G401 (cell line): Measurements from ENCODE around the gene PTGDR2. TPM values are rescaled to one million over a fixed set of nuclear protein-coding genes. Genes with fewer than 3 reads are reported as not detected.

Experiments used
- DNase-seq: peaks from one replicate; pipeline ENCODE4 v3.0.0-alpha.2; 2015; ENCODE audit warnings: low spot score
- in situ Hi-C: cut with HindIII; loops from 2 replicates; pipeline ENCODE4 v1.10.0; 2016; ENCODE audit warnings: low sequenced_read_pairs, mixed read lengths
- total RNA-seq: library from RNA; depleted of rRNA; stranded (reverse); fragments of >200 nt; shearing (Covaris generic); gene quantifications from 2 replicates; pipeline ENCODE4 v1.2.3, GENCODE V29; 2014

The PTGDR2 gene
- total RNA-seq, 1 experiment from 2014 or later: not detected

- in situ Hi-C loops: no loop called here
These were observed 6.4 kb upstream of the PTGDR2 start for GRCh38 chr11:60862171-60862570.

GRCh38 chr11:60860943-60861342 lies 5.2 kb upstream of the PTGDR2 start:
- no peak for DNase-seq

More at GRCh38 chr11:60862171-60862570, 6.4 kb upstream of the PTGDR2 start:
- DNase-seq: no peak

GRCh38 chr11:60859616-60860250 lies 4.0 kb upstream of the PTGDR2 start:
- no peak for DNase-seq
- in situ Hi-C loops: no loop called here

More at GRCh38 chr11:60860943-60861342, 5.2 kb upstream of the PTGDR2 start:
- in situ Hi-C loops: no loop called here

GRCh38 chr11:60858731-60859464 lies 3.1 kb upstream of the PTGDR2 start:
- no peak for DNase-seq
- in situ Hi-C loops: no loop called here

- in situ Hi-C loops: no loop called here
- no peak for DNase-seq
These were observed 2.5 kb upstream of the PTGDR2 start for GRCh38 chr11:60858236-60858635.

GRCh38 chr11:60857378-60858232 lies 1.9 kb upstream of the PTGDR2 start:
- in situ Hi-C loops: no loop called here
- DNase-seq: no peak

- in situ Hi-C loops: no loop called here
- no peak for DNase-seq
These were observed 664 bp downstream of the PTGDR2 start for GRCh38 chr11:60854847-60855725.

- no peak for DNase-seq
- in situ Hi-C loops: no loop called here
These were observed 1.5 kb downstream of the PTGDR2 start for GRCh38 chr11:60854140-60854846.

- no peak for DNase-seq
- in situ Hi-C loops: no loop called here
These were observed 2.5 kb downstream of the PTGDR2 start for GRCh38 chr11:60852982-60853950.

- in situ Hi-C loops: no loop called here
- no peak for DNase-seq
These were observed 3.4 kb downstream of the PTGDR2 start for GRCh38 chr11:60852117-60852981.

- no peak for DNase-seq
- in situ Hi-C loops: no loop called here
These were observed 4.2 kb downstream of the PTGDR2 start for GRCh38 chr11:60851327-60852104.

- no peak for DNase-seq
- in situ Hi-C loops: no loop called here
These were observed 5.9 kb downstream of the PTGDR2 start for GRCh38 chr11:60849641-60850520.

GRCh38 chr11:60848714-60849151 lies 7.0 kb downstream of the PTGDR2 start:
- in situ Hi-C loops: no loop called here

GRCh38 chr11:60847896-60848295 lies 7.9 kb downstream of the PTGDR2 start:
- in situ Hi-C loops: no loop called here
- no peak for DNase-seq

More at GRCh38 chr11:60848714-60849151, 7.0 kb downstream of the PTGDR2 start:
- no peak for DNase-seq

- DNase-seq: no peak
- in situ Hi-C loops: no loop called here
These were observed 8.5 kb downstream of the PTGDR2 start for GRCh38 chr11:60847281-60847680.
